ENCODE data around the gene PCDHGA12.

Gene PCDHGA12

DNA sequence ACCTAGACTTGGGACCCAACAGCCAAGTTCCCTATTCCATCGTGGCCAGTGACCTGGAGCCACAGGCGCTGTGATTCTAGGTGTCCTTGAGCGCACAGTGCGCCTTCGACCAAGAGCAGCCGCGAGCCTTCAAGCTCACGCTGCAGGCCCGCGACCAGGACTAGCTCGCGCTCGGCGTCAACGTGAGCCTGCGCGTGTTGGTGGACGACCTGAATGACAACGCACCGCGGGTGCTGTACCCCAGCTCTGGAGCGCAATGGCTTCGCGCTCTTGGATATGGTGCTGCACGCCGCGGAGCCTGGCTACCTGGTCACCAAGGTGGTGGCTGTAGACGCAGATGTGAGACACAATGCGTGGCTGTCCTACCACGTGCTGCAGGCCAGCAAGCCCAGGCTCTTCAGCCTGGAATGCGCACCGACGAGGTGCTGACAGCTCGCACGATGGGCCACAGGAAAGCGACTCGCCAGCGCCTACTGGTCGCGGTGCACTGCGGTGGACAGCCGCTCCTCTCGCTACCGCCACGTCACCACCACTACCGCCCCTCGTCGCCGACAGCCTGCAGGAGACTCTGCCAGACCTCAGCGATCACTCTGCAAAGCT is 11.4 kb downstream of the PCDHGA12 start:
- DNase-seq = no peak

DNA sequence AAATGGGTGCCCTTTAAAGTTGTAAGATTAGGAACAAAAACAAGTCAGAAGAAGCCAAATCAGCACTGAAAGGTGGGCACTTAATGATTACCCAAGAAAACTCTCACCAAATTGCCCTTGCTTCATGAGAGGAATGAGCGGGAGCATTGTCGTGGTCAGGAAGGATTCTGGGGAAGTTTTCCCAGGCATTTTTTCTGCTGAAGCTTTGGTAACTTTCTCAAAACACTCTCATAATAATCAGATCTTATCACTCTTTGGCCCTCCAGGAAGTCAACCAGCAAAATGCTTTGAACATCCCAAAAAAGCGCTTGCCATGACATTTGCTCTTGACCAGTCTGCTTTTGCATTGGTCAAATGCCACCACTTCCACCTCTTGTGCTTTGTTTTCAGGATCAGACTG is 35.0 kb downstream of the PCDHGA12 start:
- DNase-seq = no peak

DNA sequence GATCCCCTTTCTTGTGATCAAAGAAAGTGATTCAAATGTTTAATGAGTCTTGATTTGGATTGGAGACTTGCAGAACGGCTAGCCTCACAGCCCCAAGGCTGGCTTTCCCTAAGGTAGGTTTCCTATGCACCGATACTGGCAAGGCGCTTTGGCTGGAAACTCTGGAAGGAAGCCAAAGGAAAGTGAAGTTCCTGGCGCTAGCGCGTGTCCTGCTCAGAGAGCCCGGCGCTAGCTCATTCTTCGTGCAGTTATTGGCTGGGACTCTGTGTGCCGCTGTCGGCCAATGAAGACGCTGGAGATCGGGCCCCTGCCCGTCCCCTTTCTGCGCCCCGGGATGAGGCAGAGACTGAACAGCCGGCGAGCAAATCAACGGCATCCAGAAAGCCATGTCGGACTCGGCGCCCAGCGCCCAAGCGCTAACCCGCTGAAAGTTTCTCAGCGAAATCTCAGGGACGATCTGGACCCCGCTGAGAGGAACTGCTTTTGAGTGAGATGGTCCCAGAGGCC is 45.4 kb downstream of the PCDHGA12 start, which contains the start of gene PCDHGC3:
PCDHGC3 (plus strand) TSS at position 342 of the 507 bp plus-strand sequence; CDS start at position 493, 151 bp downstream.
- peak in 1 of 2 donors; percentile 26 for DNase-seq

DNA sequence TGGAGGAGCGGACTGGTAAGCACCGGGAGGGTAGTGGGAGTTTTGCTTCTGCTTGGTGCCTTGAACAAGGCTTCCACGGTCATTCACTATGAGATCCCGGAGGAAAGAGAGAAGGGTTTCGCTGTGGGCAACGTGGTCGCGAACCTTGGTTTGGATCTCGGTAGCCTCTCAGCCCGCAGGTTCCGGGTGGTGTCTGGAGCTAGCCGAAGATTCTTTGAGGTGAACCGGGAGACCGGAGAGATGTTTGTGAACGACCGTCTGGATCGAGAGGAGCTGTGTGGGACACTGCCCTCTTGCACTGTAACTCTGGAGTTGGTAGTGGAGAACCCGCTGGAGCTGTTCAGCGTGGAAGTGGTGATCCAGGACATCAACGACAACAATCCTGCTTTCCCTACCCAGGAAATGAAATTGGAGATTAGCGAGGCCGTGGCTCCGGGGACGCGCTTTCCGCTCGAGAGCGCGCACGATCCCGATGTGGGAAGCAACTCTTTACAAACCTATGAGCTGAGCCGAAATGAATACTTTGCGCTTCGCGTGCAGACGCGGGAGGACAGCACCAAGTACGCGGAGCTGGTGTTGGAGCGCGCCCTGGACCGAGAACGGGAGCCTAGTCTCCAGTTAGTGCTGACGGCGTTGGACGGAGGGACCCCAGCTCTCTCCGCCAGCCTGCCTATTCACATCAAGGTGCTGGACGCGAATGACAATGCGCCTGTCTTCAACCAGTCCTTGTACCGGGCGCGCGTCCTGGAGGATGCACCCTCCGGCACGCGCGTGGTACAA is 46.0 kb downstream of the PCDHGA12 start:
- no peak for DNase-seq

DNA sequence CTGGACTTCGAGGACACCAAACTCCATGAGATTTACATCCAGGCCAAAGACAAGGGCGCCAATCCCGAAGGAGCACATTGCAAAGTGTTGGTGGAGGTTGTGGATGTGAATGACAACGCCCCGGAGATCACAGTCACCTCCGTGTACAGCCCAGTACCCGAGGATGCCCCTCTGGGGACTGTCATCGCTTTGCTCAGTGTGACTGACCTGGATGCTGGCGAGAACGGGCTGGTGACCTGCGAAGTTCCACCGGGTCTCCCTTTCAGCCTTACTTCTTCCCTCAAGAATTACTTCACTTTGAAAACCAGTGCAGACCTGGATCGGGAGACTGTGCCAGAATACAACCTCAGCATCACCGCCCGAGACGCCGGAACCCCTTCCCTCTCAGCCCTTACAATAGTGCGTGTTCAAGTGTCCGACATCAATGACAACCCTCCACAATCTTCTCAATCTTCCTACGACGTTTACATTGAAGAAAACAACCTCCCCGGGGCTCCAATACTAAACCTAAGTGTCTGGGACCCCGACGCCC is 46.8 kb downstream of the PCDHGA12 start:
- no peak for DNase-seq

DNA sequence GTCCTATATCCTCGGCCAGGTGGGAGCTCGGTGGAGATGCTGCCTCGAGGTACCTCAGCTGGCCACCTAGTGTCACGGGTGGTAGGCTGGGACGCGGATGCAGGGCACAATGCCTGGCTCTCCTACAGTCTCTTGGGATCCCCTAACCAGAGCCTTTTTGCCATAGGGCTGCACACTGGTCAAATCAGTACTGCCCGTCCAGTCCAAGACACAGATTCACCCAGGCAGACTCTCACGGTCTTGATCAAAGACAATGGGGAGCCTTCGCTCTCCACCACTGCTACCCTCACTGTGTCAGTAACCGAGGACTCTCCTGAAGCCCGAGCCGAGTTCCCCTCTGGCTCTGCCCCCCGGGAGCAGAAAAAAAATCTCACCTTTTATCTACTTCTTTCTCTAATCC is 47.5 kb downstream of the PCDHGA12 start:
- DNase-seq = no peak

DNA sequence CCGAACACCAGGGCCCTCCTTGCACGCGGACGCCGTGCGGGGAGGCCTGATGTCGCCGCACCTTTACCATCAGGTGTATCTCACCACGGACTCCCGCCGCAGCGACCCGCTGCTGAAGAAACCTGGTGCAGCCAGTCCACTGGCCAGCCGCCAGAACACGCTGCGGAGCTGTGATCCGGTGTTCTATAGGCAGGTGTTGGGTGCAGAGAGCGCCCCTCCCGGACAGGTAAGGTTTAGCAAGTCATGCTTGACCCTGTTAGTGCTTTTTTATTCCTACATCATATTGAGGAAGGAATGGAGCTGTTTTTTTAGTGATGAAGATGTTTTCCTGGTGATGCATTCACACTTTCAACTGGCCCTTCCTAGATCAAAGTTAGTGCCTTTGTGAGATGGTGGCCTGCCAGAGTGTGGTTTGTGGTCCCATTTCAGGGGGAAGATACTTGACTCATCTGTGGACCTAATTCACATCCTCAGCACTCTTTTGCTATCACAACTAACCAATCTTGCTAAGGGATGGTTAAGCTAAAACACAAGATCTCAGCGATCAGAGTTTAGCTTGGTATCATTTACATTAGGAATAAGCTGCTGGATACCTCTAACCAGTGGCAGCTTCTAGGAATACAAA is 48.1 kb downstream of the PCDHGA12 start:
- DNase-seq = no peak

DNA sequence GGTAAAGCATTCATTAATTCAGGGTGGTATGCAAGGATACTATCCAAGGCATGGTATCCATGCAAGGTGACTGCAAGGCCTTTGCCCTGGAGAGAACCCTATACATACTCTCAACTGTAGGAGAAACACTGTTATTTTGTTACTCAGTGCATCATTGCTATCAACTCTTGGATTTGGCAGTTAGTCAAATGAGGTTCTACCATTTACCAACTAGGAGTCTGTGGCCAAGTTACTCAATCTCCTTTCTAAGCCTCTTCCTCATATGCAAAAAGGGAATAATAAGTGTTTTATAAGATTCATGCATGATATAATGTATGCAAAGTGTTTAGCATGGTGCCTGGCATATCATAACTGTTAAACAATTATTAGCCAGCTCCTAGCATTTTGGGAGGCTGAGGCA is 49.5 kb downstream of the PCDHGA12 start:
- DNase-seq = no peak

All from bone marrow (tissue), 2 donors.